HepG2 (cell line): ENCODE data around the gene KRT1.

Experiments used
- CTCF ChIP-seq: sonication (generic); formaldehyde crosslinking; IDR thresholded peaks from 2 replicates; pipeline ENCODE4 v1.5.0; 2020; ENCODE audit warnings: mild to moderate bottlenecking, missing genetic modification reagents, moderate library complexity
- EP300 ChIP-seq, 3 experiments: sonication (generic) in 1 of 3; formaldehyde crosslinking in 1 of 3; IDR thresholded peaks; 2 replicates each; pipeline versions ENCODE4 v1.5.1 to v1.6.1; 2011 to 2020; ENCODE audit warnings: low read depth in 2 of 3, low read length in 2 of 3, borderline replicate concordance in 1 of 3, improper control_type of control experiment in 1 of 3, mild to moderate bottlenecking in 1 of 3, missing genetic modification reagents in 1 of 3, moderate library complexity in 1 of 3
- EZH2 ChIP-seq: conservative IDR thresholded peaks from 2 replicates; pipeline ENCODE4 v1.6.1; 2012; ENCODE audit warnings: mild to moderate bottlenecking, low read depth, low read length, moderate library complexity
- HDAC6 ChIP-seq: fragments of 200-600 bp; sonication (generic); IDR thresholded peaks from 2 replicates; pipeline ENCODE4 v1.7.0; 2017; ENCODE audit warnings: mild to moderate bottlenecking, antibody characterized with exemption, low read length, low read depth
- ZNF747 ChIP-seq: sonication (generic); formaldehyde crosslinking; IDR thresholded peaks from 2 replicates; pipeline ENCODE4 v1.8.1; 2023; ENCODE audit warnings: missing genetic modification reagents, mild to moderate bottlenecking, borderline replicate concordance

GRCh38 chr12:52688481-52688880 is 8.3 kb upstream of the KRT1 start:
- TF ChIP-seq EZH2 (no peak), ZNF747 (CRISPR knock-in tag) (no peak), HDAC6 (no peak), EP300 (IDR thresholded peaks at IDR 0.05; ENCODE audit: low read depth in 2 of 2, low read length in 2 of 2) (no peak), EP300 (CRISPR knock-in tag; IDR thresholded peaks at IDR 0.05; ENCODE audit: borderline replicate concordance) (no peak), CTCF (no peak)
